Lower leg skin (tissue), 3 donors: ENCODE data around the gene LITAFD.

Experiments used
- CTCF ChIP-seq, 3 donors: fragments of 450-650 bp; IDR thresholded peaks; one replicate each; pipeline ENCODE4 v1.5.1; 2016; ENCODE audit warnings: antibody characterized with exemption in 3 of 3, mild to moderate bottlenecking in 3 of 3, moderate library complexity in 2 of 3
- POLR2A ChIP-seq, 2 donors: fragments of 450-650 bp; IDR thresholded peaks; one replicate each; pipeline ENCODE4 v1.6.1; 2016 to 2017; ENCODE audit warnings: antibody characterized with exemption in 2 of 2, mild to moderate bottlenecking in 1 of 2, moderate library complexity in 1 of 2

- TF ChIP-seq CTCF (IDR thresholded peaks at IDR 0.05) (no peak), POLR2A (IDR thresholded peaks at IDR 0.05) (no peak)
These were observed 37.2 kb downstream of the LITAFD start for GRCh38 chr16:8919089-8919933.
